ENCODE results near the gene ATG9B.
"Not testable (repeated sequence)": the region's sequence is repeated elsewhere in the genome, so short reads cannot be mapped to it uniquely, and the experiment has no call there.

ATG9B gene

GRCh38 chr7:151035902-151036301 is 11.6 kb upstream of the ATG9B start:
- DNase-seq, result no peak

GRCh38 chr7:151035026-151035717 is 10.9 kb upstream of the ATG9B start:
- DNase-seq, result no peak

GRCh38 chr7:151034312-151035025 is 10.2 kb upstream of the ATG9B start:
- DNase-seq, result no peak

DNA sequence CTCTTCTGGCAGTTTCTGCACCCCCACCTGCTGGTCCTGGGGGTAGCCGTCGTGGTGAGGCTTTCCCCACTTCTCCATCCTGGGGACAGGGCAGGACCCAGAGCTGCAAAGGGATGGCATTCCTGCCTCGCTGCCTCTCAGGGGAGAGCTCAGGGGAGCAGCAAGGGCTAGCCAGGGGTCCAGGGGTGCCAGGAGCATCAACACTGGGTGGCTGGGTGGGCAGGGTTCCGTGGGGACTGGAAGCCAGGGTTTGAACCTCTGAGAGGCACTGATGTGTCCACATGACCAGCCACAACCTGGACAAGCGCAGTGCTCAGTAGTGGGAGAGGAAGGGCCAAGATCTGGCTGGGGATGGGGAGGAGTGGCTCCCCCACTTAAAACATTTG is 9.6 kb upstream of the ATG9B start:
- DNase-seq, result no peak

DNA sequence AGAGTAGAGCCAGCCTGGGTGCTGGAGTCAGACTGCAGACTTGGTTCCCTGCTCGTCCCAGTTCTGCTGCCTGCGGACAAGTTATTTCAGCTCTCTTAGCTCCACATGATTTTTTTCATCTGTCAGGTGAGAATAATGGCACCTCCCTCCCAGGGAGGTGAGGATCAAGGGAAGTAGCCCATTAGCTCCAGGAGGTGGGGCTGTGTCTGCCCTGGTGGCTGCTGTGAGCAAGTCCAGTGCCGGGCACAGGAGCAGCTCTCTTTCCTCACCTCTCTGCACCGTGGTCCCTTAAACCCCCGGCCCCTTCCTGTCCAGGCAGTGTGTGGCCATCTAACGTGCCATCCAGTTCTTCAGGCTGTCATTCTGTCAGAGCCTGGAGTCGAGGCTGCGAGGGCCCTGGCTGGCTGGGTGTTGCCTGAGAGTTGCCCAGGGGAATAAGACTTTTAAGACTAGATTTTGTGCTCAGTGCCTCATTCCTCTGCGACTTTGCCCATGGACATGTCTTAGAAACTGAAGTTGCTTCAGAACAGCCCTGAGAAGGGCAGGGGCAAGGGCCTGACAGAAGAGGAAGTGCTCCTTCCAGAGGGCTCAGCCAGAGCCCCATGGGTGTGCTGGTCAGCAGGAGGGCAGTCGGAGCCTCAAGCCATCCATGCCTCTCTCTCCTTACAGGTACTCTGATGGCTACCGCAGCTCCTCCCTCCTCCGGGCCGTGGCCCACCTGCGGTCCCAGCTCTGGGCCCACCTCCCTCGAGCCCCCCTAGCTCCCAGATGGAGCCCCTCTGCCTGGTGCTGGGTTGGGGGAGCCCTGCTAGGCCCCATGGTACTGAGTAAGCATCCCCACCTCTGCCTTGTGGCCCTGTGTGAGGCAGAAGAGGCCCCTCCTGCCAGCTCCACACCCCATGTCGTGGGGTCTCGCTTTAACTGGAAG is 8.9 kb upstream of the ATG9B start:
- no peak for DNase-seq

- DNase-seq, result no peak
These were observed 6.7 kb upstream of the ATG9B start for GRCh38 chr7:151031011-151031410.

DNA sequence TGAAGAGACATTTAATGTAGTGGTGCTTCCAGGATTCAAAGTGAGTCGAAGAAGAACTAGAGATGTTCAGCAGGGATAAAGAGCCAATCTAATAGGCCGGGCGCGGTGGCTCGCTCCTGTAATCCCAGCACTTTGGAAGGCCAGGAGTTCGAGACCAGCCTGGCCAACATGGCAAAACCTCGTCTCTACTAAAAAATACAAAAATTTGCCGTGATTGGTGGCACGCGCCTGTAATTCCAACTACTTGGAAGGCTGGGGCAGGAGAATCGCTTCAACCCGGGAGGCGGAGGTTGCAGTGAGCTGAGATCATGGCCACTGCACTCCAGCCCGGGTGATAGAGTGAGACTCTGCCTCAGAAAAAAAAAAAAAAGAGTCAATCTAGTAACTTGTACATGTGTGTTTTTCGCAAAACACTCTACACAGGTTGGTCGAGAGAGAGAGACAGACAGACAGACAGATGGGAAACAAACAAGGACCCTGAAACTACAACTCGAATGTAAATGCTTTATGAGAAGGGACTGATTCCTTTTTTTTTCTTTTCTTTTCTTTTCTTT is 4.7 kb upstream of the ATG9B start:
- DNase-seq, result no peak

- peak; percentile 98 to 99 for DNase-seq
These were observed 4.0 kb upstream of the ATG9B start, which contains the start of gene ABCB8 for GRCh38 chr7:151028131-151028947. Gene ABCB8 (plus strand): TSS chr7:151028450. CDS start chr7:151028516, 66 bp downstream.

DNA sequence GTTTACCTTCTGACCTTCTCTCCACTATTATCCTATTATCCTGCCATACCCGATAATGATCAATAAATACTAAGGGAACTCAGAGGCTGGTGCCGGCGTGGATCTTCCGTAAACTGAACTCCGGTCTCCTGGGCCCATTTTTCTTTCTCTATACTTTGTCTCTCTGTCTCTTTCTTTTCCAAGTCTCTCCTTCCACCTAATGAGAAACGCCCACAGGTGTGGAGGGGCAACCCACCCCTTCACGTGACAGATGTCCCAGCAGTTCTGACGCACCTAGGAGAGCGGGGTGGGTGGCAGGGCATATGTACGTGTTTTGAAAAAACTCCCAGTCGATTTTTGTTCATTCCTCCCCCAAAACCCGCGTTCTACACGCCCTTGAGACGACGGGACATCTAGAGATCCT is 3.4 kb upstream of the ATG9B start:
- DNase-seq, result not testable (repeated sequence)

- not testable (repeated sequence) for DNase-seq
These were observed 2.8 kb upstream of the ATG9B start for GRCh38 chr7:151026771-151027727.

GRCh38 chr7:151025924-151026671 is 1.8 kb upstream of the ATG9B start:
- DNase-seq, result no peak

DNA sequence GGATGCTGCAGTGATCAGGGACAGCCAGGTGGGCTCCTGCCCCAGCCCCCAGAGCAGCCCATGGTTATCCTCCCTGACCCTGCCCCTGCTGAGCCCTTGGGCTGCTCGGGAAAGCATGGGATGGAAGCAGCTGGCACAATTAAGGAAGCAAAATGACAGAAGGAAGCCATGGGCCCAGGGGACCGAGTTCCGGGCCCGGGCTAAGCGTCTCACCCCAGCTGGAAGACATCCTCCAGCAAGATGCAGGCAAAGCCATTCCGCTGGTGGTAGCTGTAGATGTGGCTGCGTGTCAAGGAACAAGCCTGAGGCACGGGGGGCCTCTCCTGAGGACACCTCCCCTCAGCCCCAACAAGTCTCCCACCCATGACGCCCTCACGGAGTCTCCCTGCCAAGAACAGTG is 1.1 kb downstream of the ATG9B start:
- no peak for DNase-seq

DNA sequence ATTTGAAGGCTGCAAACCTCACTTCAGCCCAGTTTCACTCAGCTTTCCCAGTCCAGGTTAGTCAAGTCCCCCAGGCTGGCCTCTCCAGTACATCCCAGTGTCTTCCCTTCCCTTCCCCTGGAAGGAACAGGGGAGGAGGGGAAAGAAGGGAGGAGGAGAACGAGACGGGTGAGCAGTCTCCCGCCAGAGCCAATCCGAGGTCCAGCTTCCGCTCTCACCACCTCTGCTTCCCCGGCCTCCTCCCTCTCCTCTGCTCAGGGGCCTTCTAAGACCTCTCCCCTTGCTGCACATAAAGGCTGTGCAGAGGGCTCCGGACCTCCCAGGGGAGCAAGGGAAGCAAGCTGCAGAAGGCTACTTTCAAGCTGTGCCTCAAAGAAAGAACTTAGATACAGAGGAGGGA is 4.1 kb downstream of the ATG9B start:
- no peak for DNase-seq

- no peak for DNase-seq
These were observed 5.2 kb downstream of the ATG9B start for GRCh38 chr7:151019130-151019447.

- peak in 1 of 2 donors; percentile 52 for DNase-seq
These were observed 5.7 kb downstream of the ATG9B start for GRCh38 chr7:151018421-151019129.

DNA sequence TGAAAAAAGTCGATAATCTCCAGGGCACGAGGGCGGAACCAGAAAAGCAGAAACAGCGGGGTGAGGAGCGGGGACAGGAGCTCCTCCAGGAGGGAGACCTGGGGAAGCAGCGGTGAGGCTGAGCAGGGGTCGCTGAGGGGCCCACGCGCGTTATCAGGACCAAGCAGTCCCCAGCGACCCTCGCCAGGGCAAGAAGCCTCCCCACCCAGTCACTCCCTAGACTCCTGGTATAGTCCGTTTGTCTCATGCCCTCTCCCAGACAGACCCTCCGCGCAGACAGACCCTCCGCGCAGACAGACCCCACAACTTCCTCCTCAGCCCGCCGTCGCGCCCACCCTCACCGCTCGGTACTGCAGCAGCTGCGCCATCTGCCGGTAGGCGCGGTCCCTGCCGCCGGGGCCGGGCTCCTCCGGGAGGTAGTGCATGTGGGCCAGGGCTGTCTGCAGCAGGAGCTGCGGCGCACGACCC is 6.3 kb downstream of the ATG9B start:
- peak; percentile 75 to 83 for DNase-seq

GRCh38 chr7:151017370-151017952 is 6.8 kb downstream of the ATG9B start:
- no peak for DNase-seq

- DNase-seq, result no peak
These were observed 7.4 kb downstream of the ATG9B start for GRCh38 chr7:151016942-151017341.

GRCh38 chr7:151016505-151016904 is 7.8 kb downstream of the ATG9B start:
- no peak for DNase-seq
